ENCODE measurements around the gene EXOC3. TPM values are rescaled to one million over a fixed set of nuclear protein-coding genes. Genes with fewer than 3 reads are reported as not detected.

The EXOC3 gene
- total and polyA plus RNA-seq, 2 of the 8 experiments (the other 6 are each of a cell fraction or from before 2014, with no cell fraction given), result 14.4 to 30.0 TPM

GRCh38 chr5:411728-412127 lies 31.2 kb upstream of the EXOC3 start:
- no peak for DNase-seq (ENCODE audit: low read depth in 1 of 2, low spot score in 2 of 2)
- TF ChIP-seq, protein P1, sequence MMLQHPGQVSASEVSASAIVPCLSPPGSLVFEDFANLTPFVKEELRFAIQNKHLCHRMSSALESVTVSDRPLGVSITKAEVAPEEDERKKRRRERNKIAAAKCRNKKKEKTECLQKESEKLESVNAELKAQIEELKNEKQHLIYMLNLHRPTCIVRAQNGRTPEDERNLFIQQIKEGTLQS (IDR thresholded peaks at IDR 0.05; ENCODE audit: insufficient read depth, low read depth, low read length), result no peak
- TF ChIP-seq KDM4A (IDR thresholded peaks at IDR 0.05; ENCODE audit: low read depth, low read length, severe bottlenecking) (no peak), CTCF (IDR thresholded peaks at IDR 0.05; ENCODE audit: control extremely low read depth in 1 of 3, insufficient read depth in 1 of 3, low read depth in 1 of 3, low read length in 3 of 3) (no peak), RBBP5 (IDR thresholded peaks at IDR 0.05; ENCODE audit: borderline replicate concordance, low read depth, low read length) (no peak), SRF (IDR thresholded peaks at IDR 0.05; ENCODE audit: low read depth, low read length) (no peak), E2F6 (IDR thresholded peaks at IDR 0.05) (no peak), EP300 (IDR thresholded peaks at IDR 0.05; ENCODE audit: borderline replicate concordance in 1 of 2, low read depth in 2 of 2, low read length in 2 of 2) (no peak), BRCA1 (IDR thresholded peaks at IDR 0.05; ENCODE audit: low read depth, low read length) (no peak), SP4 (IDR thresholded peaks at IDR 0.05; ENCODE audit: low read length) (no peak)

More at GRCh38 chr5:411728-412127, 31.2 kb upstream of the EXOC3 start:
- H3K23me2 ChIP-seq (ENCODE audit: low read depth, low read length), result no peaks in the 10 kb centered on the region
- H3K4me2 ChIP-seq (ENCODE audit: insufficient read depth in 1 of 2, low read depth in 2 of 2, low read length in 2 of 2), result no peak overlapping the region
- no peak for FAIRE-seq
- H3K79me1 ChIP-seq (ENCODE audit: low read depth, low read length), result no peaks in the 10 kb centered on the region
- no peak overlapping the region for H3K56ac ChIP-seq (replicated peaks; ENCODE audit: insufficient read length, low read depth, low read length)
- no peak overlapping the region for H3K27ac ChIP-seq (ENCODE audit: low read depth, low read length)
- H3K4me1 ChIP-seq (replicated peaks in 1 of 4; ENCODE audit: control insufficient read depth in 3 of 4, insufficient read depth in 4 of 4, low read length in 3 of 4), result peaks cover 0 to 7% (median 5%) of the 10 kb centered on the region in 4 experiments; a peak in 3 of 7 replicates
- H4K20me1 ChIP-seq (replicated peaks in 1 of 2; ENCODE audit: control insufficient read depth in 1 of 2, insufficient read depth in 2 of 2, low read length in 2 of 2), result no peaks in the 10 kb centered on the region
- no peak overlapping the region; a peak in 1 of 7 replicates for H3K9ac ChIP-seq (replicated peaks in 1 of 4; ENCODE audit: extremely low read depth in 1 of 4, low read depth in 3 of 4, low read length in 3 of 4)
- H4K5ac ChIP-seq (ENCODE audit: insufficient read length, low read depth, low read length), result no peak overlapping the region
- POLR2A ChIA-PET (ENCODE audit: partially characterized antibody), result interaction anchor here (1.5 kb wide), 1 partner anchor 10 kb away, joined by 4 read pairs; no protein-coding TSS in a partner anchor
- no peak overlapping the region; the same call in 1 of the 2 replicates for H4K8ac ChIP-seq (ENCODE audit: extremely low read depth, insufficient read depth, low read length)
- H2AFZ ChIP-seq (ENCODE audit: low read length), result 0 out of 2 replicates have a peak overlapping the region, but pooled peaks have one; percentile 38
- H3K4me3 ChIP-seq (ENCODE audit: extremely low read depth in 1 of 4, insufficient read depth in 2 of 4, low read depth in 3 of 4, low read length in 4 of 4), result no peak overlapping the region
- WGBS, 2 experiments (ENCODE audit: extremely low coverage in 1 of 2, insufficient coverage in 1 of 2, insufficient read length in 1 of 2, insufficient replicate concordance in 2 of 2, low coverage in 1 of 2, low lambda C conversion rate in 2 of 2, missing lambda C conversion rate in 1 of 2), result 83% methylated on average over 13 of the region's 13 CpGs; no CpG with 5 or more reads in 1 of the 2 experiments
- no peak overlapping the region for H2BK15ac ChIP-seq (ENCODE audit: low read length)
- 0 out of 2 replicates have a peak overlapping the region, but pooled peaks have one; percentile 50 for H2BK12ac ChIP-seq (ENCODE audit: low read depth, low read length)
- H3K4ac ChIP-seq (replicated peaks; ENCODE audit: insufficient read length, low read depth, low read length), result no peak overlapping the region
- H3K36me3 ChIP-seq (ENCODE audit: control insufficient read depth in 2 of 4, insufficient read depth in 4 of 4, low read length in 3 of 4), result no peaks in the 10 kb centered on the region
- no peak overlapping the region for H2AK5ac ChIP-seq (ENCODE audit: low read depth, low read length)
- no peak overlapping the region for H3K23ac ChIP-seq (ENCODE audit: insufficient read length)
- no peaks in the 10 kb centered on the region for H3K79me2 ChIP-seq (ENCODE audit: control insufficient read depth in 1 of 2, insufficient read depth in 2 of 2, low read length in 2 of 2)
- no peak overlapping the region for H4K91ac ChIP-seq (replicated peaks; ENCODE audit: insufficient read length, low read length)
- H2BK120ac ChIP-seq (replicated peaks; ENCODE audit: low read depth, low read length), result no peak overlapping the region
- CTCF ChIA-PET (ENCODE audit: partially characterized antibody), result interaction anchor here (1.0 to 9.1 kb wide), 4 partner anchors 10 to 36 kb away, joined by 4 to 99 read pairs (median 6); no protein-coding TSS in a partner anchor
- H3K18ac ChIP-seq (ENCODE audit: extremely low read depth, low read length), result no peak overlapping the region
- peaks cover 0 to 2% (median 0%) of the 10 kb centered on the region in 4 experiments; a peak in 1 of 7 replicates for H3K27me3 ChIP-seq (replicated peaks in 1 of 4; ENCODE audit: control insufficient read depth in 3 of 4, extremely low read depth in 1 of 4, insufficient read depth in 3 of 4, low read length in 3 of 4)
- H2BK20ac ChIP-seq (ENCODE audit: low read length), result no peak overlapping the region
- no peak overlapping the region for H3K14ac ChIP-seq (ENCODE audit: insufficient read length)
- H3K9me3 ChIP-seq (ENCODE audit: insufficient read depth in 2 of 2, low read depth in 1 of 2, low read length in 1 of 2), result no peaks in the 10 kb centered on the region
- no peak overlapping the region for H2BK5ac ChIP-seq (ENCODE audit: low read depth, low read length)
